ENCODE measurements around the gene BRD9.
"Not testable (repeated sequence)": the region's sequence is repeated elsewhere in the genome, so short reads cannot be mapped to it uniquely, and the experiment has no call there.

Gene BRD9

DNA sequence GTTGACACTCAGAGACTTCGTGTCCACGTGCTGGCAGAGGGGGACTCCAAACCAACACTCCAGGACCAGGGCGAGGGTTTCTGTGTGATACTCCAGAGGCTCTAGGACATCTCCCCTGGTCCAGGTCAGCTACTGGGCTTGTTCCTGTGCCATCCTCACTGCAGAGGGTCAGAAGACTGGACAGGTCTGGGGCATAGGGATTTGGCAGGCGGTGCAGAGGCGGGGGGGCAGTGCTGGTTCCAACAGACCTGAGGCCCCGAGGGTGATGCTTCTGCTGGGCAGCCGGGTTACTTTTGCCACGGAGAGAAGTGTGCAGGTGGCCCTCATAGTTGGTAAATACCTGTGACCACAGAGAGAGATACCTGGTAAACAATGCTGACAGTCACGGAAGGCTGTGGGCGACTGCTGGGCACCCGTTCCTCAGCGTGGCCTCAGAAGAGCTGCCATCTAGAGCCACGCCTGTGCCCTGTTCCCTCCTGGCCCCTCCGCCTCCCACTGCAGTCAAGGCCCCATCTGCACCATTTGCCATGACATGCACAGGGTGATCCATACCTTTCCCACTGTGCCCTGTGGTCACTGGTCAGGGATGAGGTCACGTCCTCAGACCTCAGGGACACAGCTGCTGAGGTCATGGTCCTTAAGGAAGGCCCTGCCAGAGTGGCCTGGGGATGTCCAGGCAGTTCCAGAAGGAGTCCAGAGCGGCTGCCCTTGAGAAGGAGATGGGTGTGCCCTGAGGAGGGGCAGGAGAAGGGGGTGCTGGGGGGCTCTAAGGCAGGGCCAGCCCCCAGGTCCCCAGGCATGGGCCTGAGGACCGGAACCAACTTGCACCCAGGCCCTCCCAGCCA is 30.1 kb upstream of the BRD9 start:
- DNase-seq (ENCODE audit: low read depth) = no peak

DNA sequence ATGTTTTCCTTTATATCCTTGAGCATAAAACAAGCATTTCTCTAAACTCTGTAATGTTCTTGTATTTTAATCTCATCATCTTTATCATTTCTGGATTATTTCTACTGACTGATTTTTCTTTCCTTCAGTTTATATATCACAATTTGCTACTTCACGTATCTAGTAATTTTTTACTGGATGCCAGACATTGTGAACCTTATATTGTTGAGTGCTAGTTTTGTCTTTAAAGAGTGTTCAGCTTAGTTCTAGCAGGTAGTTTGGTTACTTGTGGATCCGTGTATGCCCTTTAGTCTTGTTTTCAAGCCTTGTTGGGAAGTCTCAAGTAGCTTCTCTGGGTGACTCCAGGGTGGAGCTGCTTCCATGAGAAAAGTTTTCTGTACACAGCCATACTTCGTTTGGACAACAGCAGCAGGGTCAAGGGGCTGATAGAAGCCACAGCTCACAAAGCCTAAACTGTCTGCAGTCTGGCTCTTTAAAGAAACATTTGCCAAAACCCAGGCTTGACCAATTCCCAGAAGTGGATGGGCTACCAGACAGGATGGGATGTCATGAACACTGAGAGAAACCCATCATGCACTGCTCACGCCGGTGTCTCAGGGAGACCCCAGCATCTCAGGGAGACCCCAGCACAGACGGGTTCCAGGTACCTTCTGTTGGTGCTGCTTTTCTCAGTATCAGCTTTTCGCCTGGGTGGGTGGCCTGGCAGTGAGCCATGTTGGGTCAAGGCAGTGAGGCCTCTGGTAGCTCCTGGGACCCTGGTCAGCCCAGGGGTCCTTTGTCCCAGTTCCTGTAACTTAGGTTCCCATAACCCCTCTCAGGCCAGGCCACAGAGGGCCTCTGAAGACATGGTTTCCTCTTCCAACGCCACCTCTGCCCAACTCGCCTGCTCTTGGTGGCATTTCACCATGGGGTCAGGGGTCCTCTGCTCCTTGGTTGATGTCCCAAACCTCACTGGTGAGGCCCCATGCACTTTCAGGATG is 29.1 kb upstream of the BRD9 start:
- DNase-seq (ENCODE audit: low read depth) = no peak

DNA sequence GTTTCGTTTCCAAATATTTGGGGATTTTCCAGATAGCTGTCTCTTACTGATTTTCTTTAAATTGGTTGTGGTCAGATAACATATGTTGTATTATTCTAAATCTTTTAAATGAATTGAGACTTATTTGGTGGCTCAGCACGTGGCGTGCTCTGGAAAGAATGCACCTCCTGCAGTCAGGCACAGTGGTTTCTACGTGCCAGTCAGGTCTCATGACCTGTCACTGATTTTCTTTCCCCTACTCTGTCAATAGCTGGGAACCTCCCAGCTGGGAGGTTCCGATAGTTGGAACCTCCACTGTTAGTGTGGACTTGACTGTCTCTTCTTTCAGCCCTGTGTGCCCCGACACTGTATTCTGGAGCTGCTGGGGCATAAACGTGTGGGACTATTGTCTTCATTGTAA is 27.7 kb upstream of the BRD9 start:
- no peak for DNase-seq (ENCODE audit: low read depth)

DNA sequence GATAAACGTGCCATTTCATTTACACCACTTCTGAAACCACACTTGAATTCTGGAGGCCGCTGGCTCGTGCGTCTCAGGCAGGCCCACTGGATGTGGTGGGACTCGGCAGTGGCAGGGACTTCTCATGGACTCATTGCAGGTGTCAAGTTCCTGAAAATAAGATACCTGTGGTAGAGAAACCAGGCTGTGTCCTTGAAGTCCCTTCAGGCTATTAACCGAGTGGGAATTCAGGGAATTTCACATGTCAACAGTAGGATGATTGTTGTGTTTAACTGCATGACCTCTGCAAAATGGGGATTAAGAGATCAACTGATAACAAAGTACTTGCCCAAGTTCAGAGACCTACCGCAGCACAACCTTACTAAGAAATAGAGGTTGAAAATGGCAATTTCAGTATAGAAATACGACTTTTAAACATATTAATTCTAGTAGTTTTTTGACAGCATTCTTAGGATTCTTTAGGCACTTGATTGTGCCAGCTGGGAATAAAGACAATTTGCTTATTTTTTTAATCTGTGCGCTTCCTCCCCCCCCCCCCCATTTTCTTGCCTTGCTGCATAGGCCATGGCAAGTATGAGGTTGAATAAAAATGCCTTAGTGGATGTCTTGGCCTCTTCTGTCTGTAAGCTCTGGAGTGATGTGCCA is 26.9 kb upstream of the BRD9 start:
- DNase-seq (ENCODE audit: low read depth) = no peak

DNA sequence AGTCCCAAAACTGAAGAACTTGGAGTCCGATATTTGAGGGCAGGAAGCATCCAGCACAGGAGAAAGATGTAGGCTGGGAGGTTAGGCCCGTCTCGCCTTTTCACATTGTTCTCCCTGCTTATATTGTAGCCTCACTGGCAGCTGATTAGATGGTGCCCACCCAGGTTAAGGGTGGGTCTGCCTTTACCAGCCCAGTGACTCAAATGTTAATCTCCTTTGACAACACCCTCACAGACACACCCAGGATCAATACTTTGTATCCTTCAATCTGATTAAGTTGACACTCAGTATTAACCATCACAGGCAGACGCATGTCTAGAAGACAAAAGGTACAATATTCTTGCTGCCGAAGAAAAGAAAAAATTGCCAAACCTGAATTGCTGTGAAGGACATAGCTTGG is 26.1 kb upstream of the BRD9 start:
- DNase-seq (ENCODE audit: low read depth) = not testable (repeated sequence)

DNA sequence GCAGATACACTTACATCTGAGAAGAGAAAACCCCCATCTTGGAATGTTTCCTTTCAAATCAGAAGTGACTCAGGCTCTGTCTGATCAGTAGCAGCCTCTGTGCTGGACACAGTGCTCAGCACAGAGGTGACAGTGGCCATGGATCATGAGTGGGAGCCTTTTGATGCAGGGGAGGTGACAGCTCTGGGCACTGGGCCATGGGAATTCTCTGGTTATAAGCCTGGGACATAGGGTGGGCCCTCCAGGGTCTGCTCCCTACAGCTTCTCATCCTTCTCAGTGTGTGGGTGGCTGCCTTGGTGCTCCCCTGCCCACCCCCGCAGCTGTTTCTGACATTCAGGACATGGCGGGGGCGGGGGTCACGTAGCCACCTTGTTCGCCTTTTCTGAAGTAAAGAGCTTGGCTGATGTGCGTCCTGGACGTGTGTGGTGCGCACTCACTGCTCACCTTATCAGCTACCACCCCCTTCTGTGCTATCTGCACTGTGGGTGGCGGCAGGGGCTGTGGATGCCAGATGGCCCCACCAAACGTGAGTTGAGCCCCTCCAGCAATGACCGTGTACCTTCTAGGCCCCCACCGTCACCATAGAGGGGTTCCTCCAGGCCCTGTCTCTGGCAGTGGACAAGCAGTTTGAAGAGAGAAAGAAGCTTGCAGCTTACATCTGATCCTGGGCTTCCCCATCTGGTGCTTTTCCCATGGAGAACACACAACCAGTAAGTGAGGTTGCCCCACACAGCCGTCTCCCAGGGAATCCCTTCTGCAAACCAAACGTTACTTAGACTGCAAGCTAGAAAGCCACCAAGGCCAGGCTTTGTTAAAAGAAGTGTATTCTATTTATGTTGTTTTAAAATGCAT is 24.1 kb upstream of the BRD9 start:
- no peak for DNase-seq (ENCODE audit: low read depth)

DNA sequence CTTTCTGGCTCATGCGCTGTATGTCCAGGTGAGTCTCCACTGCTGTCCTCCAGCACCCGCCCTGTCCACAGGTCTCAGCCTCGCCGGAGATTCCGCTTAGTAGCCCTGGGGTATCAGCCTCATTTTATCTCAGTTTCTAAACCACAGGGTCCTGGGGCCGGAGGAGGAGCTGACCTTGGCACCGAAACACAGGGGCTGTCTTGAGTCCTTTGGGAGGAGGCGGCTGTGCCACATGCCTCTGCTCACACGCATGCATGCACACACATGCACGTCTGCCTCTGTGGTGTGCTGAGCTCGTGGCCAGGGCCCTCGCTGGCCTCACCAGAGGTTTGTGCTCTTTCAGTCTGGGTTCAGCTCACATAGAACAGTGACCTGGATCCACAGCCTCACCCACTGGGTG is 23.3 kb upstream of the BRD9 start:
- DNase-seq (ENCODE audit: low read depth) = no peak

DNA sequence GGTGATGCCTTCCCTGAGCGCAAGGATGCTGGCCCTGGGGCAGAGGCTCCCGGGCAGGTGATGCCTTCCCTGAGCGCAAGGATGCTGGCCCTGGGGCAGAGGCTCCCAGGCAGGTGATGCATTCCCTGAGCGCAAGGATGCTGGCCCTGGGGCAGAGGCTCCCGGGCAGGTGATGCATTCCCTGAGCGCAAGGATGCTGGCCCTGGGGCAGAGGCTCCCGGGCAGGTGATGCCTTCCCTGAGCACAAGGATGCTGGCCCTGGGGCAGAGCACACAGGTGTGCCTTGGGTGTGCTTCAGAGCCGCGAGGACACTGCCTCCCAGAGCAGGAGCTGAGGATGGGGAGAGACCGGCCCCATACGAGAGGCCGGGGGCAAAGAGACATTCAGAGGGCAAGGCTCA is 22.7 kb upstream of the BRD9 start:
- DNase-seq (ENCODE audit: low read depth) = not testable (repeated sequence)

DNA sequence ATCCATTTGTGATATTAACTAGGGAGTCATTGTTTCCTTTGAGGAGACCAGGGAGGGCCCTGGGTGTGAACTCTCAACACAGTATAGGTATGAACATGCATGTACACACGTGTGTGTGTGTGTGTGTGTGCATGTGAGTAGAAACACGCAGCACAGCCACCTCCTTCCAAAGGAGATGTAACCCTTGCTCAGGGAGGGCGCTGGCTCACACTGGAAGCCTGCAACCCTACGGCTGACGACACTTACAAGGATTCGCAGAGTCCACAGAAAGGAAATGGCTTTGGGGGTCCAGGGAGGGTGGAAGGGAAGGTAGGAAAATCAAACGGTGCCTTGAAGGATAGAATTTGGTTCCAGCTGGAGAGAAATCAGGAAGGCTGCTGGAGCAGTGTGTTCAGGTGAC is 22.0 kb upstream of the BRD9 start:
- no peak for DNase-seq (ENCODE audit: low read depth)

DNA sequence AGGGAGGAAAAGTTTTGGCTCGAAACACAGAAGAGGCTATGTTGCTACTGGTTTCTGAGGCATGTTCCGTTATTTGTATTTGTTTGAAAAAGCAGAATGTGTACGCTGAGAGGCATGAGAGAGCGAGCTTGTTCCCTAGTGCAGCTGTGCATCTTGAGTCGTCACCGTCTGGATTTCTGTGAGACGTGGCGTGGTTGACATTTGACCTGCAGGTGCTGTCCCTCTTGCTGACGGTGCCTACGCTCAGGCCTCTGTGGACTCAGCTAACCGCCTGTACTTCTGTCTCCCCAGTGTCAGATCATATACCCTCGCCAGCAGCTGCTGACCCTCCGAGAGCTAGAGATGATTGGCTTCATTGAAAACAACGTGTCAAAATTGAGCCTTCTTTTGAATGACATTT is 21.6 kb upstream of the BRD9 start:
- DNase-seq (ENCODE audit: low read depth) = no peak

DNA sequence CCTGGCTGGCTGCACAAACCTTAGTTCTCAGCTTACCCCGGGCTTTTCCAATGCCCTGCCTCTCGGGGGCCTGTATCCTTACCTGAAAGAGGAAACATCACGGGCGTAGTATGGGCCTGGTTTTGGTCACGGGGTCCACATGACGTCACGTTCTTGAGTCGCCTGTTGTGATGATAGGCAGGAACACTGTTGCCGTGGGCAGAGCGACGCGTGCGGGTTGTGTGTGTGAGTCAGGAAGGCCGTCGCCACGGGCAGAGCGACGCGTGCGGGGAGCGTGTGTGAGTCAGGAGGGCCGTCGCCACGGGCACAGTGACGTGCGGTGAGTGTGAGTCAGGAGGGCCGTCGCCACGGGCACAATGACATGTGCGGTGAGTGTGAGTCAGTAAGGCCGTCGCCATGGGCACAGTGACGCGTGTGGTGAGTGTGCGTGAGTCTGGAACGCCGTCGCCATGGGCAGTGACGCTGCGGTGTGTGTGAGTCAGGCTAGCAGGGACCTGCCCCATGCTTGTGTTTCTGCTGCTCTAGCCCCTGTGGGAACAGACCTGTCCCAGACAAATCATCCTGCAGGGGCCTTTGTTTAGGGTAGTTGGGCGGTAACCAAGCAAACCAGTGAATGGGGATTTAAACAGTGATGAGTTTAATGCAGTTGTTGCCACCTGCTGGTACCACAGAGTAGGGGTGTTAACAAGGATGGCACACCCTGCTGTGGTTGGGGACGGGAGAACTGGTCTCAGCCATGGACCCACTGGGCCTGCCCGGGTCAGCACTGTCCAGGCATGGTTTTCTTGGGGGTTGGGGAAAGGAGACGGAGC is 19.9 kb upstream of the BRD9 start:
- peak; percentile 87 for DNase-seq (ENCODE audit: low read depth)

DNA sequence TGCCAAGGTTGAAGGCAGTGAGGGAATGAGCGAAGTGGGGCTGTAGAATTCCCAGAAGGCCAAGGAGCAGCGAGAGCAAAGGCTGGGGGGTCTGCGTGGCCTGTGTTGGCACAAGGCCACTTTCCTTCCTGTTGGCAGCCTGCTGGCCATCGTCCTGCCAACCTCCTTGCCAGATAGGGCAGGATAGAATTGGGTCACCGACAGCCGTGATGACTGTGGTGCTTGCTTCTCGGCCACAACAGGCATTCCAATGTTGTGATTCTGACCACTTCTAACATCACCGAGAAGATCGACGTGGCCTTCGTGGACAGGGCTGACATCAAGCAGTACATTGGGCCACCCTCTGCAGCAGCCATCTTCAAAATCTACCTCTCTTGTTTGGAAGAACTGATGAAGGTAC is 19.0 kb upstream of the BRD9 start:
- DNase-seq (ENCODE audit: low read depth) = peak; percentile 37

DNA sequence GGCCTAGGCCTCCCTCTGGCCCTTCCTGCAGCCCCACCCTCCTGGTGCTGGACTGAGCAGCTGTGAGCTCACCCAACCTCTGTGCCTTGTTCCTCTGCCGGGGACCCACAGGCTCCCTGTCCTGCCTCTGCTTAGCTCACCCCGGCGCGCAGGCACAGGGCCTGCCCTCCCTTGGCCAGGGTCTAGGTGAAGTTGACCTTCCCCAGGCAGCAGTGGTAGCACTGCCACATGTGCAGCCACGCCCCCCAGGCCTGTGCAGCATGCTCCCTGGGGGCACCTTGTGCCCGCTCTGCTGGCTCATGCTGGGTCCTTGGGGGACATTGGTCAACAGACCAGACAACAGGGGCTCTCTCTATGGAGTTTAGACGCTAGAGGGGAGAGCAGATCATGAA is 18.2 kb upstream of the BRD9 start:
- DNase-seq (ENCODE audit: low read depth) = no peak

DNA sequence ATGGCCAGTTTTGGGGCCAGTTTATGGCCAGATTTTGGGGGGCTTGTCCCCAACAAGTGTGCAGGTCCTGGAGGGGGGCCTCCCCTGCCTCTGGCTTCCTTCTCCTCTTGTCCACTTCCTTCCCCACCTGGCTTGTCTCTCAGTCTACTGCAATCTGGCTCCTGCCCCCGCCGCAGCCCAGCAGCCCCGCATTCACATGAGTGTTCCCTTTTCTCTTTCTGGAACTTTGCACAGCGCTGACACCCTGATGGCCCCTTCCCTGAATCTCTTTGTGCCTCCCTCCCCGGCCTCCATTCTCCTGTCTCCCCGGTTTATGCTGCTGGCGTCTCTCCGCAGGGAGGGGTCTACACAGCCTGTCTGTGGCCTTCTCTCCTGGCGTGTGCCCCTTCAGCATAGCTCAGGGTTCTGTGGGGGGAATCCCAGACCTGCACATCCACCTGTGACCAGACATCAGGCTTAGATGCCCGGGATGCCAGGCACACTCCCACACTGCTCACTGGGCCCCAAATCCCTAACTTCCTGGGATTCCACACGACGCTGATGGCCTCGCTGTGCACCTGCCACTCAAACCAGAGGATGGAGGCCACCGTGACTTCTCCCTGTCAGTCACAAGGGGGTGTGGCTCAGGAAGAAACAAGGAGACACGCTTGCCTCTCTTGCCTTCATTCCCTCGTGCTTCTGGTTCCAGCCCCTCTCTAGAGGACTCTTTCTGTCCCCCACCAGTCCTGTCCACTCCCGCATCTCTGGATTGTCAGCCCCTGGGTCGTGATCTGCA is 17.6 kb upstream of the BRD9 start:
- no peak for DNase-seq (ENCODE audit: low read depth)

DNA sequence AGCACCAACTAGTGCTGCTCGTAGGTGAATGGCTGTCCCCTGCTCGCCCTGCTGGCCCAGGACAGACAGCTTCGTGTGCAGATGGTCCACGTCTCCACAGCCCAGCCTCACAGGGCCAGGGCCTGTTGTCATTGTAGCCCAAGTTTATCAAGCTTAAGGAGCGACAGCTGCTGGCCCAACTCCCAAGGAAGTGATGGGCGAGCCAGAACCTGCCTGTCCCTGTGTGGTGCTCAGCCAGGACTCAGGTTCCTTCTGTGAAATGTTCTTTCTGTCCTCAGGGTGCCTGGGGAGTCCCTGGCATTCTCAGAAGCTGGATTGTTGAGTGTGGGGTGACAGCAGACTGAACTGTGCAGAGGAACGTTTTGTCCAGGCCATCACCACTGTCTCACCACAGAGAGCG is 16.5 kb upstream of the BRD9 start:
- no peak for DNase-seq (ENCODE audit: low read depth)

DNA sequence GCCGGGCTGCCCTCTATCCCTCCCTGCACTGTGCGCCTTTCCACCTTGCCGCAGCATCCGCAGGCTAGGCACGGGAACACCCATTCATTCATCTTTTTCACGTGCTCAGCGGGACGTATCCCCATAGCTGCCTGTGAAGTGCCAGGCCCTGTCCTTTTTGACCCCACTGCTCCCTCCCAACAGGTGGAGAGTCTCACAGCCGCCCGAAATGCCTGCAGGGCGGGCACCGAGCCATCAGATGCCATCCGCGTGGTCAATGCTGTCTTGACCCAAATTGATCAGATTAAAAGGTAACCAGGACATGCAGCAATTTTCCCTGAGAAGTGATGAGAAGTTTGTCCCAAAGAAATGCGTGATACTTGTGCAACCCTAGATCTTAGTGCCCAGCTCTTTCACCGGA is 15.6 kb upstream of the BRD9 start:
- DNase-seq (ENCODE audit: low read depth) = no peak

DNA sequence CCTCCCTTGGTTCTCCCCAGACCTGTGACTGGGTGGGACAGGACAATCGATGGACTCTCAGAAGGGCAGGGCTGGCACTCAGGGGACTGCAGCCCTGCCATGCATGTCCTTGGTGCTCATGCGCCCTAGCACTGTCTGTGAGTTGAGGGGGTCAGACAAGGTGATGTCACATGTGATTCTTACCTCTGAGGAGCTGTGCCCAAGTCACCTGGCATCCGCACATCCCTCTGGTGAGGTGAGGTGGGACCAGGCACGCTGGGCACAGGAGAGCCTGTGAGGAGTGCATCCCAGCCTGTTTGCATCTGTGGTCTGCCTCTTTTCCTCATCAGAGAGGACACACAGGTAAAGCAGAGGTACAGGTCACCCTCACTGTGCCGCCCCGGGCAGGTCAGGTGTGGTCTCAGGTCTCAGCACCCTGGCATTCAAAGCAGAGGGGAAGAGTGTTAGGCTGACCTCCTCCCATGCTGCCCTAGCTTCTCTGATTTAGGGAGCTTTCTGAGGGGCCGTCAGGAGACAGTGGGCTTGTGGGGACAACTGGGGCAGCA is 14.8 kb upstream of the BRD9 start:
- DNase-seq (ENCODE audit: low read depth) = no peak

DNA sequence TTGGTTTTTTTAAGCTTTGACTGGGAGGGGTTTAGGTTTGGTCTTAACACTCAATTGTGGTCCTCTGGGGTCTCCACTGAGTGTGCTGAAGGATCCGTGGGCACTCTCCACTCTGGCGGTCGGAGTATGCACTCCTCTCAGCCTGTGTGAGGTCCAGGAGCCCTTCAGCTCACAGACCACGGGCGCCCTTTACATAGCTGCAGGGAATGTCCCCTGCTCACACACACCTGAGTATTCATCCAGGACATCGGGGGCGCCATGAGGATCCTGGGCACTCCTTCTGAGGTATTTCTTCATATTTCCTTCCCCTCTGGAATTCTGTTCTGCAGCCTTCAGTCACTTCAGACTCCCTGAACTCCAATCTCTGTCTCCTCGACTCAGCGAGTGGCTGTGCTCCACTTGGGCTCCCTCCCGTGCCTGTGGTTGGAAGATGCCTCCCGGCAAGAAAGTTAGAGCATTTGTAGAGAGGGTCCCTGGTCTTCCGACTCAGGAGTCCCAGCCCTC is 12.6 kb upstream of the BRD9 start:
- DNase-seq (ENCODE audit: low read depth) = no peak

DNA sequence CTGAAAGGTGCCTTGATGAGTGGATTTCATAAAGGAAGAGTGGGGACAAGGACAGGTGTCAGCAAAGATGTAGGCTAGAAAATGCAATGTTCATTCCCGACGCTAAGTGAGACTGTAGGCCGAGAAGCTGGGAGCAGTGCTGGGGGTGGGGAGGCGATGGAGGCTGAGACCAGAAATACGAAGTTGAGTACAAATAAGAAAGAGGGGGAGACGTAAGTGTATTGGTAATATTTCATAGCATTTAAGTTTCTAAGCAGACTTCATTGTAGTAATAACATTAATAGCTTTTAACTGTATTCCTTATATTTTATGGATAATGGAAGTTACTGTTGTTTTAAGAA is 11.1 kb upstream of the BRD9 start:
- no peak for DNase-seq (ENCODE audit: low read depth)

All from non-pigmented ciliary epithelial cell (primary cell).